ENCODE results near the gene TEAD4.
A peak's percentile ranks its signal among the peaks of the same experiment; 100 is the strongest.

TEAD4 gene

DNA sequence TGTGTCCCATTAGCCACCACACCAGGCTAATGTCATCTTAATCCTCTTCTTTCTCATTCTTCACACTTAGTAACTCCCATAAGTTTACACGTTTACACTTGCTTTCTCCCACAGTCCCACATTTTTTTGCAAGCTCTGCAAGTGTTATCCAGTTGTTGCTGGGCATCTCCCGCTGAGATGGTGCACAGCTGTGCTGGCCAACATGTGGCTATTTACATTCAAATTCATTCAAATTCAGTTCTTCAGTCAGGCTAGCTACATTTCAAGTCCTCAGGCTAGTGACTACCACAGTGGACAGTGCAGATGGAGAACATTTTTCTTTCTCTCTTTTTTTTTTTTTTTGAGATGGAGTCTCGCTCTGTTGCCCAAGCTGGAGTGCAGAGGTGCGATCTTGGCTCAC lies 9.8 kb upstream of the TEAD4 start:
- no peak for TF ChIP-seq GATA2 (IDR thresholded peaks at IDR 0.05; ENCODE audit: low read depth, low read length)
- TF ChIP-seq GATA3 (IDR thresholded peaks at IDR 0.05; ENCODE audit: low read depth, low read length): no peak

DNA sequence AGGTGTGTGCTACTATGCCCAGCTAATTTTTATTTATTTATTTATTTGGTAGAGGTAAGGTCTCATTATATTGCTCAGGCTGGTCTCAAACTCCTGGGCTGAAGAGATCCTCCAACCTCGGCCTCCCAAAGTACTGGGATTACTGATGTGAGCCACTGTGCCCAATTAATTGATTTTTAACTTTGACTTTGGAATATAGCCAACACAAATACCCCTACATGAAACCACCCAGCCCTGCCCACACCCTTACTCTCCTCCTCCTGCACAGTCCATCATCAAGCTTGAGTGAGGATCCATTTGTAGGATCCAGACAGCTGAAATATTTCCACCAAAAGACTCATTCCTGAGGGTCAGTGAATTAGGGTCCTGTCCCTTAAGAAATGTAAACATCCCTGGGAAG lies 3.3 kb upstream of the TEAD4 start:
- TF ChIP-seq GATA3 (IDR thresholded peaks at IDR 0.05; ENCODE audit: low read depth, low read length) (no peak), GATA2 (IDR thresholded peaks at IDR 0.05; ENCODE audit: low read depth, low read length) (no peak)

DNA sequence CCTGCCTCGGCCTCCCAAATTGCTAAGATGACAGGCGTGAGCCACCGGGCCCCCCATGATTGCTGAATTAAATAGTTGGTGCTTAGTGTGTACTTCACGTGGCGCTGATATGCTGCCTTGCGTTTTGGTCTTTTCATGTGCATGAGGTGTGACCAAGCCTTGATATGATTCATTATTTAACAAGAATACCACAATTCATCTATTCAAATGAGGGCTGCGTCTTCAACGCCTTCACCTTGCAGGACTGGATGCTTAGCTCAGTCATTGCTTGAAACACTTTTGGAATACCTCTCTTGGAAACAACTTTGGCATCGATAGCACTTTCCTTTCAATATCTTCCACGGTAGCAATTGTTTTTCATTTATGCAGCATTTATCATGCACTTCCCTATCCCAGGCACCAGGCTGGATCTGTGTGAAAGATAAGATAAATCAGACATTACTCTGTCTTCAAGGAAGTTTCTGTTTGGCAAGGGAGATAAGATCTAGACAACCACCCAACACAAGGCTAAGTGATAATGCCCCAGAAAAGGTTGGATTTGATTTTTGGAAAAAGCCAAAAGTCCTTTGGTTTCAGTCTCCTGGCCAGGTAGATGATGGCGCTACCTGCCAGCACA lies 1.3 kb upstream of the TEAD4 start:
- TF ChIP-seq GATA2 (IDR thresholded peaks at IDR 0.05; ENCODE audit: low read depth, low read length) (peak; percentile 65; the same call in 1 of the 2 replicates), GATA3 (IDR thresholded peaks at IDR 0.05; ENCODE audit: low read depth, low read length) (peak; percentile 36; the same call in 1 of the 2 replicates)

DNA sequence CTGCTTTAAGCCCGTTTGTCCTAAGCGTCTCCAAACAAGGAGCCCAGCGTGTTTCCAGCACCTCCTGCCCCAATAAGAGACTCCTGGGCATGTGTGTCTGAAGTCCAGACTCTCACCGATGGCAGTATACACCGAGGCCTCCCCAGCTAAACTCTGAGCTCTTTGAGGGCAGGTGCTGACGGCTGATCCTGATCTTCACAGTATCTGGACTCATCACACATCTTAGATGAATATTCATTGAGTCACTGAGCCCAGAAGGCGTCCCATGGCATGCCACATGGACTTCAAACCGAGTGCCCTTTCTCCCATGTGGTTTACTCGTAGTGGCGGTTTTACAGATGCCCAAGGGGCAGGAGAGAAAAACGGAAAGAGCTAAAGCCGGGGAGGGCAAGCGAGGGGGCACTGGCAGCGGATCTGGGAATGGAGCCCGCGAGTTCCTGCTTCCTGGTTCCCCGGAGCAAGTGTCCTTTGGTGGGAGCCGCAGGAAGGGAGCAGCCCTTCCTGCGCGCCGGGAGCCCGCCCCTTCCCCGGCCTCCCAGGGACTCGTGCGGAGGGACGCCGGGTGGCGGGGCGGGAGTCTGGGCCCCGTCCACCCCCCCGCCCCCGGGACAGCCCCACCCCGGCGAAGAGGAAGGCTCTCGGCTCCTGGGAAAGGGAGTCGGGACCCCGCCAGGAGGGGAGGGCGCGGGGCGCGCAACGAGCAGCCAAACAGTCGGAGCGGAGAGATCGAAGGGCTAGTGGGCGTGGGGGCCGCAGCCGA lies 585 bp upstream of the TEAD4 start:
- TF ChIP-seq GATA3 (IDR thresholded peaks at IDR 0.05; ENCODE audit: low read depth, low read length): no peak
- 0 out of 2 replicates have a peak, but pooled peaks have one; percentile 0 for TF ChIP-seq GATA2 (IDR thresholded peaks at IDR 0.05; ENCODE audit: low read depth, low read length)

GRCh38 chr12:2959505-2960389 lies 550 bp downstream of the TEAD4 start:
- TF ChIP-seq GATA3 (IDR thresholded peaks at IDR 0.05; ENCODE audit: low read depth, low read length) (no peak), GATA2 (IDR thresholded peaks at IDR 0.05; ENCODE audit: low read depth, low read length) (no peak)

DNA sequence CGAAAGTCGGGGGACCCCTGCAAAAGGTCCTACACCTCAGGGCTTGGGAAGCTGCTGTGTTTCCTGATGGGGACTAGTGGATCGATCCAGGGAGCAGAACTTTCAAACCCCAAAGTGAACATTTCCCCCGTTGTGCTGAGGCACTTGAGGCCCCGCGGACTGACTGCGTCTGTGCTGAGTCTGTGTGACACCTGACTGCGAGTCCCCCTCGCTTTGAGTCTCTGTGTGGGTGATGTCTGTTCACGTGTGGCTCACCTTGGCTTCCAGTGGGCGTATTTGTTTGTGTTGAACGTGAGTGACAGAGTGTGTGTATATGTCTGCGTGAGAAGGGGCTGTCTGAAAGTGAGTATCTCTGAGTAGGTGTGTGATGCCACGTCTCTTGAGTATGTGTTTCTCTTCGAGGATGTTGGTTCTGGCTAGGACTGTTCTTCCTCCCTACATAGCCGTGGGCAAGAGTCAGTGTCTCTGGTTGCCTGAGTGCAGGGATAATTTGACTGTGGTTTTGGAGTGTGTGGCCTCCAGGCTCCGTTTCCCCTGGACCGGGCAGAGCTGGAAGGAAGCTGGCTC lies 1.3 kb downstream of the TEAD4 start:
- TF ChIP-seq GATA2 (IDR thresholded peaks at IDR 0.05; ENCODE audit: low read depth, low read length): no peak
- no peak for TF ChIP-seq GATA3 (IDR thresholded peaks at IDR 0.05; ENCODE audit: low read depth, low read length)

DNA sequence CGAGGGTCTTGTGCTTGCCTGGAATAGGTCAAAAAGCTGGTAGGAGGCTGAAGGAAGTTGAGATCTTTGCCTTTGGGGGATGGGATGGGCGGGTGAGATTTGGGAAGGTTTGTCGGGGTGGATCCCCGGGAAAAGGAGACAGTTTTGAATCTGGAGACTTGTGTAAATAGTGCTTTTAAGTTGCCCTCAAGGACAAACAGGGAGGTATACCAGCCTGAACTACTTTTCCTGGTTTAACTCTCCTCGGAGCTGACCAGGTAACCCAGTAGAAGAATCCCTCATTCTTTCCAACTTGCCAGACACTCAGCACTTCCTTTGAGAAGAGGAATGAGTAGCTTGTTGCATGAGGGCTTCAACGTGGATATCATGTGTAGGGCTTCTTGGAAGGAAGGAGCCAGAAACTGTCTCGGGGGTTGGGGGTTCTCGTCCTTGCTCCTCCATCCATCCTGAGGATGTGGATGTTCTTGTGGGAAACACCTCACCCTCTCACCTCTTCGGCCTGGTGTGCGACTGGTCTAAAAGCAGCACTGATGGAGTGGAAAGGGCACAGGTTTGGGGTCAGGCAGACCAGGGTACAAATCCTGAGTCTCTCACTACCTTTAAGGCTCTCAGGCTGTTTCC lies 1.9 kb downstream of the TEAD4 start:
- no peak for TF ChIP-seq GATA3 (IDR thresholded peaks at IDR 0.05; ENCODE audit: low read depth, low read length)
- no peak for TF ChIP-seq GATA2 (IDR thresholded peaks at IDR 0.05; ENCODE audit: low read depth, low read length)

DNA sequence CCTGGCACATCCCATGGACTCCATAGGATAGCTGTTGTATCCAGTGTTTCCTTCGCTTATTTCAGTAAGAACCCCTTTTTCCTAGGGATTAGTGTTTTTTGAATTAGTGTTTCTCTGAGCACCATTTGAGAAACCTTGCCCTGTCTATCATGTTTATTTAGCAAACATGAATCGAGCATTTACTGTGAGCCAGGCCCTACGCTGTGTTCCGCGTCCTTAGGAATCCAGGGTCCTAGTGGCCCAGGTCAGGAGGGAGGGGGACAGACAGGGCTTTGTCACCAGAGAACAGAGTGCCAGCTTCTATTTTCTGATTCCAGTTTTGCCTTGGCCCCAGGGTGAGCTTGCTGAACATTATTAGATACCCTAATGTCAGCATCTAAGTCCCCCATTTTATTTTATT lies 2.5 kb downstream of the TEAD4 start:
- no peak for TF ChIP-seq GATA3 (IDR thresholded peaks at IDR 0.05; ENCODE audit: low read depth, low read length)
- TF ChIP-seq GATA2 (IDR thresholded peaks at IDR 0.05; ENCODE audit: low read depth, low read length): no peak

- TF ChIP-seq GATA2 (IDR thresholded peaks at IDR 0.05; ENCODE audit: low read depth, low read length) (no peak), GATA3 (IDR thresholded peaks at IDR 0.05; ENCODE audit: low read depth, low read length) (no peak)
These were observed 4.1 kb downstream of the TEAD4 start for GRCh38 chr12:2963154-2963759.

DNA sequence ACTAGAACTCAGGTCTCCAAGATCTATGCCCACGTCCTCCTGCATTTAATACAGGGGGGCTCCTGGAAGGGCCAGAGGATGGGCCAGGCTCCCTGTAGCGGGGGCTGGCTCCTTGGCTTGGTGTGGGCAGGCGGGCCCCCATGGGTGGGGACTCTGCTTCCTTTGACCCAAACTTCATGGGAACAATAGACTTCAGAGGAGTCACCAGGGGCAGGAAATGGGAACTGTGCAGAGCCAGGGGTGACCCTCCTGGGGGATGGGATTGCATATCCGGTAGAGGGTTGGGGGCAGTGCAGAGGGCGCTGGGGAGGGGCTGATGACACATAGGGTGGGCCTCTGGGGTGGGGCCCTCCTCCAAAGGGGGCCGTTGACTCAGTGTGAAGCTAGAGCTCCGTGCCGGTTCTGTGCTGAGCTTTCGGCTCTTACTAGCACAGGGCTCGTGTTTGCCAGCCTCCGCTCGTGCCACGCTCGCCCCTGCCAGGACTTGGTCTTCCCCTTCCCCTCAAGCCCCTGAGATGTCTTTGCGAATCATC lies 4.6 kb downstream of the TEAD4 start:
- TF ChIP-seq GATA2 (IDR thresholded peaks at IDR 0.05; ENCODE audit: low read depth, low read length): no peak
- no peak for TF ChIP-seq GATA3 (IDR thresholded peaks at IDR 0.05; ENCODE audit: low read depth, low read length)

- no peak for TF ChIP-seq GATA3 (IDR thresholded peaks at IDR 0.05; ENCODE audit: low read depth, low read length)
- TF ChIP-seq GATA2 (IDR thresholded peaks at IDR 0.05; ENCODE audit: low read depth, low read length): no peak
These were observed 8.5 kb downstream of the TEAD4 start for GRCh38 chr12:2967651-2968050.

DNA sequence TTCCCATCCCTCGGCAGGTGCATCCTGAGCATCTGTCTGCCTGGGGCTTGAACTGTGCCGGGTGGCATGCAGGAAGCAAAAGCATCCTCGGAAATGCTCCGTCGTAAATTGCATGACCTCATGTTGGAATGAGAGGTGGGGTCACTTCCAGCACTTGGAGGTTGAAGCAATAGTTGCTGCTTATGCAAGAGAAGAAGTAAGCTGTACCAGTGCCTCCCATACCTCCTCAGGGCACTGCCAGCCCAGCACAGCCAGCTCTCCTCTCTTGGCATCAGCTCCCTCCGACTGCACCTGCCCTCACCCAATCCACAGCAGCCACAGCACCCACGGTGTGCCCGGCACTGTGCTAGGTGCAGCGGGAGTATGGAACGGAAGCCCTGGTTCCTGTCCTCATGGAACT lies 11.5 kb downstream of the TEAD4 start:
- TF ChIP-seq GATA3 (IDR thresholded peaks at IDR 0.05; ENCODE audit: low read depth, low read length) (no peak), GATA2 (IDR thresholded peaks at IDR 0.05; ENCODE audit: low read depth, low read length) (no peak)

DNA sequence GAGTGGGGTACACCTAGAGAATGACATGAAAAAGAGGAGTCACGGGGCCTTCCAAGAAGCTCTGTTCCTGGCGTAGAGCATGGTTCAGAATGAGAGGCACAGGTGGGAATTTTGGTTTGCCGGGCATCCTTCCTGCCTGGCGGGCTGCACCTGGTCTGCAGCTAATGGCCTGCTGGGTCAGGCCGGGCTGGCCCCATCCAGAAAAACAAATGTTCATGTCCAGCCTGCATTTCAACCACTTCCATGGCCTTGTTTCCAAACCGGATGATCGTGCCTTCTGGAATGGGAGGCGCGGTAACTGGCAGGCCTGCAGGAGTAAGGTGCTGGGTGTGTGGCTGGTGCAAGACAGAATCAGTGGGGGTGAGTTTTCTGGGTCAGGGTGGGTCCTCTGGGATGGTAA lies 14.4 kb downstream of the TEAD4 start:
- TF ChIP-seq GATA2 (IDR thresholded peaks at IDR 0.05; ENCODE audit: low read depth, low read length): no peak
- TF ChIP-seq GATA3 (IDR thresholded peaks at IDR 0.05; ENCODE audit: low read depth, low read length): no peak
